ENCODE results near the gene TSPAN5. TPM values are rescaled to one million over a fixed set of nuclear protein-coding genes. Genes with fewer than 3 reads are reported as not detected.

TSPAN5 gene
- polyA plus RNA-seq, 1 of the 3 experiments (the other 2 are of a cell fraction), result 38.6 TPM

- POLR2A ChIA-PET, result no interaction called here
- CTCF ChIA-PET, result interaction anchor here (3.1 to 4.8 kb wide), 2 partner anchors 12 to 204 kb away, joined by 18 to 22 read pairs; partner anchors contain the start of gene TSPAN5
- Histone ChIP-seq H3K4me3 (ENCODE audit: low read depth in 2 of 2, low read length in 1 of 2) (no peak overlapping the region), H3K79me2 (ENCODE audit: insufficient read depth) (no peaks in the 10 kb centered on the region), H3K4me1 (ENCODE audit: control insufficient read depth in 1 of 2, insufficient read depth in 2 of 2, low read depth in 1 of 2, low read length in 1 of 2) (peaks cover 0 to 16% of the 10 kb centered on the region in 2 experiments; a peak in 2 of 4 replicates), H2AFZ (ENCODE audit: low read depth) (no peak overlapping the region), H3K9ac (no peak overlapping the region), H3F3A (replicated peaks; ENCODE audit: insufficient read depth) (no peaks in the 10 kb centered on the region), H3K36me3 (replicated peaks in 1 of 2; ENCODE audit: control insufficient read depth in 1 of 2, insufficient read depth in 2 of 2, low read length in 1 of 2) (no peaks in the 10 kb centered on the region), H4K20me1 (ENCODE audit: insufficient read depth) (no peaks in the 10 kb centered on the region), H3K9me2 (no peaks in the 10 kb centered on the region), H3K27ac (ENCODE audit: low read depth in 2 of 2, low read length in 1 of 2) (no peak overlapping the region), H3K9me3 (no peaks in the 10 kb centered on the region), H3K4me2 (no peak overlapping the region), H3K27me3 (ENCODE audit: insufficient read depth) (no peaks in the 10 kb centered on the region)
- TF ChIP-seq TEAD4 (IDR thresholded peaks at IDR 0.05; ENCODE audit: borderline replicate concordance, insufficient read depth) (no peak), FOSL2 (IDR thresholded peaks at IDR 0.05; ENCODE audit: borderline replicate concordance, low read depth) (no peak), POLR2AphosphoS5 (IDR thresholded peaks at IDR 0.05; ENCODE audit: low read depth, low read length) (no peak), MXI1 (IDR thresholded peaks at IDR 0.05; ENCODE audit: low read depth, low read length) (no peak), MEF2A (IDR thresholded peaks at IDR 0.05; ENCODE audit: borderline replicate concordance, low read depth) (no peak), FOXM1 (IDR thresholded peaks at IDR 0.05; ENCODE audit: low read depth) (no peak), EZH2phosphoT487 (IDR thresholded peaks at IDR 0.05; ENCODE audit: borderline replicate concordance, low read depth) (no peak), JUND (IDR thresholded peaks at IDR 0.05) (no peak), REST (IDR thresholded peaks at IDR 0.05; ENCODE audit: low read depth, low read length) (no peak), TCF12 (IDR thresholded peaks at IDR 0.05) (no peak), MAX (IDR thresholded peaks at IDR 0.05; ENCODE audit: low read depth) (no peak), SMC3 (IDR thresholded peaks at IDR 0.05; ENCODE audit: low read depth, low read length) (no peak), PBX3 (IDR thresholded peaks at IDR 0.05) (no peak), GABPA (IDR thresholded peaks at IDR 0.05; ENCODE audit: low read depth) (no peak), NRF1 (IDR thresholded peaks at IDR 0.05; ENCODE audit: low read depth, low read length) (no peak), GATA2 (CRISPR knock-in tag; IDR thresholded peaks at IDR 0.05) (no peak)
- TF ChIP-seq, protein P1, sequence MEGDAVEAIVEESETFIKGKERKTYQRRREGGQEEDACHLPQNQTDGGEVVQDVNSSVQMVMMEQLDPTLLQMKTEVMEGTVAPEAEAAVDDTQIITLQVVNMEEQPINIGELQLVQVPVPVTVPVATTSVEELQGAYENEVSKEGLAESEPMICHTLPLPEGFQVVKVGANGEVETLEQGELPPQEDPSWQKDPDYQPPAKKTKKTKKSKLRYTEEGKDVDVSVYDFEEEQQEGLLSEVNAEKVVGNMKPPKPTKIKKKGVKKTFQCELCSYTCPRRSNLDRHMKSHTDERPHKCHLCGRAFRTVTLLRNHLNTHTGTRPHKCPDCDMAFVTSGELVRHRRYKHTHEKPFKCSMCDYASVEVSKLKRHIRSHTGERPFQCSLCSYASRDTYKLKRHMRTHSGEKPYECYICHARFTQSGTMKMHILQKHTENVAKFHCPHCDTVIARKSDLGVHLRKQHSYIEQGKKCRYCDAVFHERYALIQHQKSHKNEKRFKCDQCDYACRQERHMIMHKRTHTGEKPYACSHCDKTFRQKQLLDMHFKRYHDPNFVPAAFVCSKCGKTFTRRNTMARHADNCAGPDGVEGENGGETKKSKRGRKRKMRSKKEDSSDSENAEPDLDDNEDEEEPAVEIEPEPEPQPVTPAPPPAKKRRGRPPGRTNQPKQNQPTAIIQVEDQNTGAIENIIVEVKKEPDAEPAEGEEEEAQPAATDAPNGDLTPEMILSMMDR (IDR thresholded peaks at IDR 0.05), result no peak
- DNase-seq, result no peak
These were observed 12.7 kb upstream of the TSPAN5 start for GRCh38 chr4:98671131-98671530.

Measured in SK-N-SH (cell line).